OCI-LY3 (cell line): ENCODE data around the gene SLMAP.

Experiments used
- EZH2phosphoT487 ChIP-seq: fragments of 200-600 bp; shearing (Covaris generic); IDR thresholded peaks from 2 replicates; pipeline ENCODE4 v1.6.1; 2018; ENCODE audit warnings: antibody characterized with exemption, mixed run types, low read depth
- TF ChIP-seq, protein P1 (sequence below): fragments of 200-600, 300-600 bp; sonication (generic); IDR thresholded peaks from 2 replicates; pipeline ENCODE4 v1.5.1; 2014; ENCODE audit warnings: antibody characterized with exemption, low read length, low read depth

DNA sequence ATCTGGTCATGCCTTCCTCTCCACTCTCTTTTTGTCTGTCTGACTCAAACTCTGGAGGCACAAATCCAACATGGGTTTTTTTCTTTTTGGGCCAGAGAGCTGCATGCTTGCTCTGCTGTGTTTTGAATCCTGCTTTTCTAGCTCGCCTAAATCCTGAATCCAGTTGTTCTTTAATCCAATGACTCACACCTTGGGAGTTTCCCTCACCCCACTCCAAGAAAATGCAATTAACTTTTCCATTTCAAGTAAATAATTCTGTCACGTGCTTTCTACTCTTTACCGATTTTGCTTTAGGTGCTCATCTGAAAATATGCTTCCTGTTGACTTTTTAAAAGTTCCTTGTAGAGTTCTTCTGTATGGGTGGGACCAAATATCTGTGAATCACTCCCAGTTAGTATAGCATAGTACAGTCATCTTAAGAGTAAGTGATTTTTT is 47.6 kb downstream of the SLMAP start:
- TF ChIP-seq EZH2phosphoT487, result no peak
- TF ChIP-seq, protein P1, sequence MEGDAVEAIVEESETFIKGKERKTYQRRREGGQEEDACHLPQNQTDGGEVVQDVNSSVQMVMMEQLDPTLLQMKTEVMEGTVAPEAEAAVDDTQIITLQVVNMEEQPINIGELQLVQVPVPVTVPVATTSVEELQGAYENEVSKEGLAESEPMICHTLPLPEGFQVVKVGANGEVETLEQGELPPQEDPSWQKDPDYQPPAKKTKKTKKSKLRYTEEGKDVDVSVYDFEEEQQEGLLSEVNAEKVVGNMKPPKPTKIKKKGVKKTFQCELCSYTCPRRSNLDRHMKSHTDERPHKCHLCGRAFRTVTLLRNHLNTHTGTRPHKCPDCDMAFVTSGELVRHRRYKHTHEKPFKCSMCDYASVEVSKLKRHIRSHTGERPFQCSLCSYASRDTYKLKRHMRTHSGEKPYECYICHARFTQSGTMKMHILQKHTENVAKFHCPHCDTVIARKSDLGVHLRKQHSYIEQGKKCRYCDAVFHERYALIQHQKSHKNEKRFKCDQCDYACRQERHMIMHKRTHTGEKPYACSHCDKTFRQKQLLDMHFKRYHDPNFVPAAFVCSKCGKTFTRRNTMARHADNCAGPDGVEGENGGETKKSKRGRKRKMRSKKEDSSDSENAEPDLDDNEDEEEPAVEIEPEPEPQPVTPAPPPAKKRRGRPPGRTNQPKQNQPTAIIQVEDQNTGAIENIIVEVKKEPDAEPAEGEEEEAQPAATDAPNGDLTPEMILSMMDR, result no peak
